HG03469 (cell line): ENCODE results near the gene PRX.
"Not testable (repeated sequence)": the region's sequence is repeated elsewhere in the genome, so short reads cannot be mapped to it uniquely, and the experiment has no call there.

ENCODE experiments used
- ATAC-seq: cut with Tn5 transposase; IDR thresholded peaks from one replicate; pipeline ENCODE4 v1.9.1; 2021; ENCODE audit warnings: mild to moderate bottlenecking, moderate library complexity, moderate number of reproducible peaks; ENCODE audit not compliant: unreplicated experiment

The PRX gene, protein sequence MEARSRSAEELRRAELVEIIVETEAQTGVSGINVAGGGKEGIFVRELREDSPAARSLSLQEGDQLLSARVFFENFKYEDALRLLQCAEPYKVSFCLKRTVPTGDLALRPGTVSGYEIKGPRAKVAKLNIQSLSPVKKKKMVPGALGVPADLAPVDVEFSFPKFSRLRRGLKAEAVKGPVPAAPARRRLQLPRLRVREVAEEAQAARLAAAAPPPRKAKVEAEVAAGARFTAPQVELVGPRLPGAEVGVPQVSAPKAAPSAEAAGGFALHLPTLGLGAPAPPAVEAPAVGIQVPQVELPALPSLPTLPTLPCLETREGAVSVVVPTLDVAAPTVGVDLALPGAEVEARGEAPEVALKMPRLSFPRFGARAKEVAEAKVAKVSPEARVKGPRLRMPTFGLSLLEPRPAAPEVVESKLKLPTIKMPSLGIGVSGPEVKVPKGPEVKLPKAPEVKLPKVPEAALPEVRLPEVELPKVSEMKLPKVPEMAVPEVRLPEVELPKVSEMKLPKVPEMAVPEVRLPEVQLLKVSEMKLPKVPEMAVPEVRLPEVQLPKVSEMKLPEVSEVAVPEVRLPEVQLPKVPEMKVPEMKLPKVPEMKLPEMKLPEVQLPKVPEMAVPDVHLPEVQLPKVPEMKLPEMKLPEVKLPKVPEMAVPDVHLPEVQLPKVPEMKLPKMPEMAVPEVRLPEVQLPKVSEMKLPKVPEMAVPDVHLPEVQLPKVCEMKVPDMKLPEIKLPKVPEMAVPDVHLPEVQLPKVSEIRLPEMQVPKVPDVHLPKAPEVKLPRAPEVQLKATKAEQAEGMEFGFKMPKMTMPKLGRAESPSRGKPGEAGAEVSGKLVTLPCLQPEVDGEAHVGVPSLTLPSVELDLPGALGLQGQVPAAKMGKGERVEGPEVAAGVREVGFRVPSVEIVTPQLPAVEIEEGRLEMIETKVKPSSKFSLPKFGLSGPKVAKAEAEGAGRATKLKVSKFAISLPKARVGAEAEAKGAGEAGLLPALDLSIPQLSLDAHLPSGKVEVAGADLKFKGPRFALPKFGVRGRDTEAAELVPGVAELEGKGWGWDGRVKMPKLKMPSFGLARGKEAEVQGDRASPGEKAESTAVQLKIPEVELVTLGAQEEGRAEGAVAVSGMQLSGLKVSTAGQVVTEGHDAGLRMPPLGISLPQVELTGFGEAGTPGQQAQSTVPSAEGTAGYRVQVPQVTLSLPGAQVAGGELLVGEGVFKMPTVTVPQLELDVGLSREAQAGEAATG (N-terminal part only)

DNA sequence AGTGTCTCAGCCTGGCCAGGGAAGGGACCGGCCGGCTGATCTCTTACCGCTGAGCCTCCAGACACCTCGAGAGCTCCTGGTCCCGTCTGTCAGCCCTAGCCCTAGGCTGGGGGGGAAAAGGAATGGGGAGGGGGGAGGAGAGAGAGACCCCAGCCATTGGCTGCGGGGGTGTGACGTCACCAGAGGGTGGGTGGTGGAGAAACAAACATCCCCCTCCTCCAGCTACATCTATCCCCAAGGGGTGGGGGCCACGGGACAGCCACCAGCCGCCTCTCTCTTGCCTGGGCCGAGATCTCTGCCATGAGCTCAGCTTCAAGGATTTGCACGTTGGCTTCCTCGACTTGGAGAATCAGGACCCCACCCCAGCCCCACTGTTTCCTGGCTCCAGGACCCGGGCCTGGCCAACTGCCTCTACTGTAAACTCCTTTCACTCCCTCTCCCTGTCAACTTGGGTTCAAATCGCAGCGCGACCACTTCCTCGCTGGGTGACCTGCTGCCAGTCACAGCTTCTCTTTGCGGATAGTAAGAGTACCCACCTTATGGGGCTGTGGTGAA, at the start of gene PRX:
Gene PRX (minus strand): TSS at position 88 of the 555 bp plus-strand sequence. CDS start 5,446 bp downstream, outside the sequence.
- ATAC-seq, result no peak

DNA sequence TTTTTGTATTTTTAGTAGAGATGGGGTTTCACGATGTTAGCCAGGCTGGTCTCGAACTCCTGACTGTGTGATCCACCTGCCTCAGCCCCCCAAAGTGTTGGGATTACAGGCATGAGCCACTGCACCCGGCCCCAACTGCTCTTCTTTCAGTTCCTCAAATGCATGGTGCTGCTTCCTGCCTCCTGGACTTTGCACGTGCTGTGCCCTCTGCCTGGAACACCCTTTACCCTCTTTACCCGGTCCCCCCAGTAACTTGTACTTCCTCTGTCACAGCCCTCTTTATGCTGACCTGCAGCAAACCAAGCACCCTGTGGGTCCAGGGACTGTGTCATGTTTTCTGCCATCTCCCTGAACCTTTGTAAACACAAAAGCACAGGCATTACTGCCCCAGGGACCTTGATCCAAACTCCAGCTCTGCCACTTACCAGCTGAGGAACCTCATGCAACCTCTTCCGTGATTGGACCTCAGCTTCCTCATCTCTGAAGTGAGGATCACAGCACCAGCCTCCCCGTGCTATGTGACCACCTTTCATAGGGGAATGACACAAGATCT, 48.6 kb upstream of the PRX start:
- no peak for ATAC-seq

GRCh38 chr19:40460185-40460584, 47.0 kb upstream of the PRX start:
- ATAC-seq, result no peak

DNA sequence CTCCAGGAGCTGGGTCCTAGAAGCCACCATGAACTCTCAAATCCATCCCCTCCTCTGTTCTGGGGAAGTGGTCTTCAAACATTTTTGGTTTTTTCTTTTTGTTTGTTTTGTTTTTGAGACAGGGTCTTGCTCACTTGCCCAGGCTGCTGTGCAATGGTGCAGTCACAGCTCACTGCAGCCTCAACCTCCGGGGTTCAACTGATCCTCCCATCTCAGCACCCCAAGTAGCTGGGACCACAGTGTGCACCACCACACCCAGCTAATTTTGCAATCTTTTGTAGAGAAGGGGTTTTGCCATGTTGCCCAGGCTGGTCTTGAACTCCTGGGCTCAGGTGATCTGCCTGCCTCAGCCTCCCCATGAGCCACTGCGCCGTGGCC, 45.4 kb upstream of the PRX start:
- no peak for ATAC-seq

DNA sequence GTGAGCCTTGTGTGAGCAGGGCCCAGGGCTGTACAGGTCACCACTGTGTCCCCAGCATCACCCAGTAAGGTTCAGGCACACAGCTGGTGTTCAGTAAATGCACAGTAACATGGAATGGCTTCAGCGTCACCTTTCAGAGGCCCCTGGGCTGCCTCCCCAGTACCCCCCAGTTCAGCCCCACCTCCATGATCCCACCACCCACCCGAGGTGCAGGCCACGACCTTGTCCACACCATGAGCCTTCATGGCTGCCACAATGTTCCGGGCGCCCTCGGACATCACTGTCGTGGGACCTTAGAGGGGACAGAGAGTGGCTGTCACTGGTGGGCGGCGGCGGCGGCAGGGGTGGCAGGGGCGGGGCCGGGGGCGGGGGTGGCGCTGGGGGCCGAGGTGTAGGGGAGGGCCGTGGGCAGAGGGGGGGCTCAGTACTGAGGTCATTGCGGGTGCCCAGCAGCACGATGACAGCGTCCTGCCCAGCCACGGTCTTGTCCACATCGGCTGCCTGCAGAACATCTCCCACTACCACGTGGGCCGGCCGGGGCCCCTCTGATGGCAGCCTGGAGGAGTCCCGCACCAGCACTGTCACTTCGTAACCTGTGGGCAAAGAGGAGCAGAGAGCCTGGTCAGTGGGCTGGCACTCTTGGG, 44.9 kb upstream of the PRX start:
- ATAC-seq, result no peak

GRCh38 chr19:40457048-40457447, 43.9 kb upstream of the PRX start:
- no peak for ATAC-seq

DNA sequence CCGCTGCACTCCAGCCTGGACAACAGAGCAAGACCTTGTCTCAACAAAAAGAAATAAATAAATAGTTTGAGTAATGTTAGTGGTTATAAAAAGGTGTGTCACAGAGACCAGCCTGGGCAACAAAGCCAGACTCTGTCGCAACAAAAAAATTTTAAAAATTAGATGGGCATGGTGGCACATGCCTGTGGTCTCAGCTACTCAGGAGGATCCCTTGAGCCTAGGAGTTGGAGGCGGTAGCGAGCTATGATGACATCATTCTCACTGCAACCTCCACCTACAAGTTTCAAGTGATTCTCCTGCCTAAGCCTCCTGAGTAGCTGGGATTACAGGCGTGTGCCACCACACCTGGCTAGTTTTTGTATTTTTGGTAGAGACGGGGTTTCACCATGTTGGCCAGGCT, 40.8 kb upstream of the PRX start:
- not testable (repeated sequence) for ATAC-seq

- ATAC-seq, result no peak
Observed at GRCh38 chr19:40453151-40453735, 40.1 kb upstream of the PRX start.

DNA sequence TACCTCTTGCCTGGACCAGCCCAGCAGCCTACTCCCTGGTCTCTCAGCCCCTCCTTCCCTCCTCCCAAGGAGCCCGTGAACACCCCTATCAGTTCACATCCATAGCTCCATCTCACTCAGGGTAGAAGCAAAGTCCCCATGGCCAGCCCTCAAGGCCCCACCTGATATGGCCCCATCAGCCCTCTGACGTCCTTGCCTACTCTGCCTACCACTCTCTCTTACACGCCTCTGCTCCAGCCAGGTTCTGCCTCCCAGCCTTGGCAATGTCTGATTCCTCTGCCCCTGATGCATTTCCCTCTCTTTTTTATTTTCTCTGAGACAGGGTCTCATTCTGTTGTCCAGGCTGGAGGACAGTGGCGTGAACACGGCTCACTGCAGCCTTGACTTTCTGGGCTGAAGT, 38.8 kb upstream of the PRX start:
- no peak for ATAC-seq

- no peak for ATAC-seq
Observed at GRCh38 chr19:40450664-40451063, 37.5 kb upstream of the PRX start.

DNA sequence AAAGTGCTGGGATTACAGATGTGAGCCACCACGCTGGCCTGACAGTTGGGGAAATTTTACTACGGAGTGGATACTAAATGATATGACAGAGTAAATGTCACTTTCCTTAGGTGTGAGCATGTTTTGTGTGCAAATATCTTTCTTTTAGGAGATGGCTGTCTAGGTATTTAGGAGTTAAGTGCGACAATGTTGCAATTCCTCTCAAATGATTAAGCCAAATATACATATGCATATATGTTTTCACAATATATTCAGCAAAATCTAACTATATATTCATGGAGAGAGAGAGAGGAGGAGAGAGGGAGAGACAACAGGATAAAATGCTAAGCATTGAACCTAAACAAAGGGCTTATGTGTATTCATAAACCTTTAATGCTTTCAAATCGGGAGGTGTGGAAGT, 36.3 kb upstream of the PRX start:
- no peak for ATAC-seq

DNA sequence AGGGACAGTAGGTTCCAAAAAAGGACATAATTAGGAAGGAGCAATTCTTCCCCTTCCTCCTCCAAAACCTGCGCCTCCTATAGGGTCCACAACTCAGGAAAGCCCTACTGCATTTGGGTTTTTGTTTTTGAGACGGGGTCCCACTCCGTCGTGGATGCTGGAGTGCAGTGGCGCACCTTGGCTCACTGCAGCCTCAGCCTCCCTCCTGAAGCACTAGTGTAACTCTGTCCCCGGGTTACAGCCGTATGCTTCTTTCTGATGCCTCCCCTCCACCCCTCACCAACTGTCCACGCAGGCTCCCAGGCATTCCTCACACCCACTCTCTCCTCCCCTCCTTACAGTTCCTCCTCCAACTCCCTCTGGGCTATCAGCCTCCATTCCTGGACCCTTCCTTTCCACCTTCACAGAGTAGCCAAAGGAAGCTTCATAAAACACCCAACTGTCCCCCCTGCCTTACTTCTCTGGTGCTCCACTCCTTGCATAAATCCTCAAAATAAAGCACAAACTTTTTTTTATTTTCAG, 33.1 kb upstream of the PRX start:
- no peak for ATAC-seq

DNA sequence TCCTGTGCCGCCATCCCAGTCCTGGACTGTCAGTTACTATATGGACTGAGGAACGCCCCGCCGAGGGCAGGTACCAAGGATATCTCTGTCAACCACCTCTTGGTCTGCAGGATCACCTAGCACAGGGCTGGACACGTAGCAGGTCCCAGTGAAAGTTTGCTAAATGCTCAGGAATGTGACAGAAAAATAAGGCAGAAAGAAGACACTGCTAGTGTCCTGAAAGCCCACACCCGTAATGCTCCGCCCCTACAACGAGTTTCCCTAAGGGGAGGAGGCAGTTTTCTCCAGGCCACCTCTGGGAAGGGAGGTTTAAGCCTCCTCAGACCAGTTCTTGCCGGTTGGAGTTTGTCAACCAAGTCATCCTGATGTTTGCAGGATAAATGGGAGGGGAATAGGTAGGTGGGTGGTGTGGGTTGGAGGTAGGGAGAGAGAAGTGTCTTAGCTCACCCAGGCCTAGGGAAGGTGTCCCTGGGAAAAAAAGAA, 32.6 kb upstream of the PRX start:
- no peak for ATAC-seq

- no peak for ATAC-seq
Observed at GRCh38 chr19:40444825-40445312, 31.7 kb upstream of the PRX start.

GRCh38 chr19:40444000-40444824, 31.0 kb upstream of the PRX start, which contains the start of gene SERTAD3:
TSS of gene SERTAD3 (minus strand) at chr19:40444335. CDS start at chr19:40442080, 2,255 bp downstream.
- peak; percentile 47 for ATAC-seq

DNA sequence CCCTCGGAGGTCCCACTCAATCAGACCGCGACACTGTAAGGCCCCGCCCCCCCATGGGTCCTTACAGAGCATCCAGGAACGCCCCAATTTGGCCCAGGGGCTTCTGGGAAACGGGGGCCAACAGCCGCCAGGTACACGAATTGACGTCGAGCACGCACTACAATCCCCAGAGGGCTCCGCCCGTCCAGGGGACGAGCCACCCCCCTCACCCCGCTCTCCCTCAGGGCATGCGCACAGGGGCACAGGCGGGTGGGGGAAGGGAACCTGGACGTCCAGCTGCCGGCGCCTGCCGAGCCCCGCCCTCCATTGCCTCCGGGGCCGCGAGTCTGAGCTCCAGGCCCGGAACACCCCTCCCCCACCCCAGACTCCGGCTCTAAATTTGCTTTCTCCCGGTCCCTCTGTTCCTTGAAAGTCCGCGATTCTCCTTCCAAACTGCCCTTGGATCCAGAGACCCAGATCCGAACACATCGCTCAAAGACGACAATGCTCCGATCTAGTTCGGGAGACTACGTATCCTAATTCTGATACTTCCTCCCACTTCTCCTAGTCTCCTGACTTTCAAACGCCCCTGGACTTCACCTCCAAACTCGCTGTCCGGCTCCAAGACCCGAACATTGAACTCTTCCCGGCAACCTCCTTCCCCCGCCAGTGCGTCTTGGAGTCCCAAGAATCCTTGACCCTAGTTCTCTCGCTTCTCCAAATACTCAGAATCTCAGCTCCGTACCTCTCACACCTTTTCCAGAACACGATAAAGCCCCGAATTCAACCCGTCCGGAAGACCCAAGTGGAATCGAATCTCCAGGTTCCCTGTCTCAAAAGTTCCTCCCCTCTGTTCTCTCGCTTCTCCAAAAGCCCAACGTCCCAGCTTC, 30.2 kb upstream of the PRX start:
- peak; percentile 48 for ATAC-seq
